HepG2 (cell line): ENCODE measurements around the gene RPS10. TPM values are rescaled to one million over a fixed set of nuclear protein-coding genes. Genes with fewer than 3 reads are reported as not detected.

Source experiments
- ARID2 ChIP-seq: sonication (generic); formaldehyde crosslinking; IDR thresholded peaks from 2 replicates; pipeline ENCODE4 v1.8.1; 2022; ENCODE audit warnings: mild to moderate bottlenecking, missing genetic modification reagents, borderline replicate concordance
- ARID3A ChIP-seq: IDR thresholded peaks from 2 replicates; pipeline ENCODE4 v1.6.1; 2012; ENCODE audit warnings: low read depth, low read length, improper control_type of control experiment
- ARNTL ChIP-seq: sonication (generic); formaldehyde crosslinking; IDR thresholded peaks from 2 replicates; pipeline ENCODE4 v1.4.0; 2020; ENCODE audit warnings: mild to moderate bottlenecking, missing genetic modification reagents
- GATAD2A ChIP-seq: IDR thresholded peaks from 2 replicates; pipeline ENCODE4 v1.6.1; 2016
- HDAC6 ChIP-seq: fragments of 200-600 bp; sonication (generic); IDR thresholded peaks from 2 replicates; pipeline ENCODE4 v1.7.0; 2017; ENCODE audit warnings: mild to moderate bottlenecking, antibody characterized with exemption, low read length, low read depth
- PATZ1 ChIP-seq: sonication (generic); formaldehyde crosslinking; IDR thresholded peaks from 2 replicates; pipeline ENCODE4 v1.4.0; 2020; ENCODE audit warnings: missing genetic modification reagents
- REST ChIP-seq, 2 experiments: IDR thresholded peaks; 2 replicates each; pipeline ENCODE4 v1.6.1; 2011 to 2012; ENCODE audit warnings: low read length in 2 of 2, borderline replicate concordance in 1 of 2, low read depth in 1 of 2, mild to moderate bottlenecking in 1 of 2, moderate library complexity in 1 of 2
- SRSF4 ChIP-seq: fragments of 200-400 bp; formaldehyde crosslinking; IDR thresholded peaks from one replicate; pipeline ENCODE4 v1.6.1; 2018; ENCODE audit warnings: mild to moderate bottlenecking, low read depth, low read length, moderate library complexity; ENCODE audit not compliant: poor library complexity, severe bottlenecking
- SRSF9 ChIP-seq: fragments of 200-400 bp; formaldehyde crosslinking; IDR thresholded peaks from 2 replicates; pipeline ENCODE4 v1.6.1; 2018; ENCODE audit warnings: borderline replicate concordance, mild to moderate bottlenecking, low read depth, low read length; ENCODE audit not compliant: insufficient read depth, poor library complexity, severe bottlenecking
- TBX3 ChIP-seq: fragments of 450-650 bp; IDR thresholded peaks from 2 replicates; pipeline ENCODE4 v1.6.1; 2017; ENCODE audit warnings: antibody characterized with exemption, mild to moderate bottlenecking, inconsistent platforms, borderline replicate concordance
- ZMYM2 ChIP-seq: sonication (generic); formaldehyde crosslinking; IDR thresholded peaks from 2 replicates; pipeline ENCODE4 v1.8.0; 2022; ENCODE audit warnings: mild to moderate bottlenecking, missing genetic modification reagents
- ZNF17 ChIP-seq: sonication (generic); formaldehyde crosslinking; IDR thresholded peaks from 2 replicates; pipeline ENCODE4 v1.5.0; 2020; ENCODE audit warnings: mild to moderate bottlenecking, missing genetic modification reagents
- ZNF251 ChIP-seq: sonication (generic); formaldehyde crosslinking; IDR thresholded peaks from 2 replicates; pipeline ENCODE4 v1.9.0; 2021; ENCODE audit warnings: mild to moderate bottlenecking, missing genetic modification reagents
- ZNF432 ChIP-seq: sonication (generic); formaldehyde crosslinking; IDR thresholded peaks from 2 replicates; pipeline ENCODE4 v1.5.0; 2020; ENCODE audit warnings: missing genetic modification reagents, mild to moderate bottlenecking, borderline replicate concordance
- ZNF460 ChIP-seq: sonication (generic); formaldehyde crosslinking; IDR thresholded peaks from 2 replicates; pipeline ENCODE4 v1.5.1; 2020; ENCODE audit warnings: missing genetic modification reagents, mild to moderate bottlenecking, borderline replicate concordance
- ZNF503 ChIP-seq: sonication (generic); formaldehyde crosslinking; IDR thresholded peaks from 2 replicates; pipeline ENCODE4 v1.4.0; 2020; ENCODE audit warnings: missing genetic modification reagents
- ZNF512B ChIP-seq: sonication (generic); formaldehyde crosslinking; IDR thresholded peaks from 2 replicates; pipeline ENCODE4 v1.5.1; 2020; ENCODE audit warnings: missing genetic modification reagents, mild to moderate bottlenecking, borderline replicate concordance
- polyA plus RNA-seq, 8 experiments: library from polyadenylated mRNA; depleted of rRNA in 3 of 8; stranded (reverse) in 7 of 8; unstranded in 1 of 8; fragments of >200 nt; fragmentation: Illumina TruSeq in 4 of 8; extraction: Trizol in 4 of 8; gene quantifications; 2 replicates each; pipeline versions ENCODE4 v1.2.1 to v1.2.3, GENCODE V29; 2011 to 2016; ENCODE audit warnings: low read depth in 4 of 8, missing spikeins in 1 of 8, mixed read lengths in 1 of 8; ENCODE audit not compliant: insufficient read depth in 1 of 8
- total RNA-seq, 5 experiments: library from RNA; depleted of rRNA; stranded (reverse); fragments of >200 nt; fragmentation: Illumina TruSeq; extraction: Trizol; gene quantifications; 2 replicates each; pipeline ENCODE4 v1.2.3, GENCODE V29; 2016; ENCODE audit warnings: low read depth in 1 of 5

The RPS10 gene
- total and polyA plus RNA-seq, 2 of the 13 experiments (the other 11 are each of a cell fraction or from before 2014, with no cell fraction given), result 2,909 to 4,648 TPM

- TF ChIP-seq ARNTL (CRISPR knock-in tag) (no peak), GATAD2A (CRISPR knock-in tag) (peak; percentile 66), ZMYM2 (CRISPR knock-in tag) (0 out of 2 replicates have a peak, but pooled peaks have one; percentile 55), ZNF512B (CRISPR knock-in tag) (no peak), REST (IDR thresholded peaks at IDR 0.05; ENCODE audit: borderline replicate concordance in 1 of 2, low read depth in 1 of 2, low read length in 2 of 2) (no peak), ZNF17 (CRISPR knock-in tag) (no peak), TBX3 (no peak), ZNF432 (no peak), ZNF251 (no peak), HDAC6 (no peak), ARID3A (peak; percentile 26; the same call in 1 of the 2 replicates), SRSF4 (no peak), ZNF460 (no peak), SRSF9 (no peak), PATZ1 (CRISPR knock-in tag) (no peak), ARID2 (CRISPR knock-in tag) (peak; percentile 40; the same call in 1 of the 2 replicates), ZNF503 (no peak)
These were observed 40.1 kb downstream of the RPS10 start (continued) for GRCh38 chr6:34385793-34386195.
